WTC11 (cell line): ENCODE measurements around the gene WDR90. TPM values are rescaled to one million over a fixed set of nuclear protein-coding genes. Genes with fewer than 3 reads are reported as not detected.

ENCODE experiments used
- ATAC-seq: fragments of 200-7000 bp; cut with Tn5 transposase; 2 replicates; pipeline ENCODE4 v1.10.0; 2021; ENCODE audit warnings: mild to moderate bottlenecking, moderate library complexity
- CTCF ChIA-PET: fragments of 300-600 bp; sonication (Branson Sonifier 250); formaldehyde crosslinking; loops from one replicate; lab custom pipeline; 2021; ENCODE audit warnings: antibody characterized with exemption; lab: Charles Lee
- POLR2A ChIA-PET: fragments of 350-600 bp; sonication (Branson Sonifier 250); formaldehyde crosslinking; loops from one replicate; lab custom pipeline; 2021; ENCODE audit warnings: antibody characterized with exemption; lab: Charles Lee
- DNase-seq: peaks from one replicate; pipeline ENCODE4 v3.0.0; 2021; ENCODE audit warnings: low spot score
- H3K27ac Mint-ChIP-seq: 2 replicates; pipeline ENCODE4 v1.8.0; 2021; ENCODE audit warnings: mixed read lengths
- H3K27me3 Mint-ChIP-seq: 2 replicates; pipeline ENCODE4 v1.8.0; 2021; ENCODE audit warnings: low read depth, mild to moderate bottlenecking, moderate library complexity, mixed read lengths
- H3K36me3 Mint-ChIP-seq: 2 replicates; pipeline ENCODE4 v1.8.0; 2021; ENCODE audit warnings: mixed read lengths
- H3K4me1 Mint-ChIP-seq: 2 replicates; pipeline ENCODE4 v1.8.0; 2022; ENCODE audit warnings: mixed read lengths
- H3K4me3 Mint-ChIP-seq: 2 replicates; pipeline ENCODE4 v1.8.0; 2021; ENCODE audit warnings: mild to moderate bottlenecking, moderate library complexity, mixed read lengths
- H3K9me3 Mint-ChIP-seq: 2 replicates; pipeline ENCODE4 v1.8.0; 2021; ENCODE audit warnings: mixed read lengths
- AFF4 ChIP-seq: sonication (generic); formaldehyde crosslinking; IDR thresholded peaks from 2 replicates; pipeline ENCODE4 v1.8.1; 2023; ENCODE audit warnings: mild to moderate bottlenecking, missing genetic modification reagents, borderline replicate concordance
- ATF2 ChIP-seq: sonication (generic); formaldehyde crosslinking; IDR thresholded peaks from 2 replicates; pipeline ENCODE4 v1.8.1; 2022; ENCODE audit warnings: low read depth, missing genetic modification reagents, borderline replicate concordance
- NR2C2 ChIP-seq: sonication (generic); formaldehyde crosslinking; IDR thresholded peaks from 2 replicates; pipeline ENCODE4 v1.8.0; 2022; ENCODE audit warnings: mild to moderate bottlenecking, missing genetic modification reagents
- OVOL2 ChIP-seq: fragments of 250-450 bp; sonication (Bioruptor Pico); IDR thresholded peaks from 2 replicates; pipeline ENCODE4 v1.9.0; 2021; ENCODE audit warnings: mild to moderate bottlenecking, borderline replicate concordance
- SOX15 ChIP-seq: fragments of 250-450 bp; sonication (Bioruptor Pico); IDR thresholded peaks from 2 replicates; pipeline ENCODE4 v1.9.0; 2021; ENCODE audit warnings: mild to moderate bottlenecking
- TP53 ChIP-seq: sonication (generic); formaldehyde crosslinking; IDR thresholded peaks from 2 replicates; pipeline ENCODE4 v1.8.1; 2023; ENCODE audit warnings: mild to moderate bottlenecking, missing genetic modification reagents
- ZNF138 ChIP-seq: sonication (generic); formaldehyde crosslinking; conservative IDR thresholded peaks from 2 replicates; pipeline ENCODE4 v1.8.1; 2022; ENCODE audit warnings: mild to moderate bottlenecking, moderate library complexity, missing genetic modification reagents
- ZNF425 ChIP-seq: fragments of 250-450 bp; sonication (Bioruptor Pico); conservative IDR thresholded peaks from 2 replicates; pipeline ENCODE4 v1.9.0; 2021; ENCODE audit warnings: mild to moderate bottlenecking
- ZNF671 ChIP-seq: fragments of 250-450 bp; sonication (Bioruptor Pico); IDR thresholded peaks from 2 replicates; pipeline ENCODE4 v1.8.0; 2021; ENCODE audit warnings: mild to moderate bottlenecking
- total RNA-seq: library from RNA; stranded (reverse); gene quantifications from 3 replicates; pipeline ENCODE4 v1.2.3, GENCODE V29; 2021
- TF ChIP-seq, protein P1 (sequence below): sonication (generic); formaldehyde crosslinking; IDR thresholded peaks from 2 replicates; pipeline ENCODE4 v1.8.1; 2022; ENCODE audit warnings: low read depth, mild to moderate bottlenecking, moderate library complexity, missing genetic modification reagents, borderline replicate concordance
- TF ChIP-seq, protein P2 (sequence below): sonication (generic); formaldehyde crosslinking; IDR thresholded peaks from 2 replicates; pipeline ENCODE4 v1.8.1; 2023; ENCODE audit warnings: mild to moderate bottlenecking, moderate library complexity, missing genetic modification reagents

WDR90 gene
- total RNA-seq, 1 experiment from 2014 or later: 75.8 TPM

GRCh38 chr16:676565-676902 lies 27.4 kb downstream of the WDR90 start (continued):
- TF ChIP-seq ATF2 (CRISPR knock-in tag) (no peak), NR2C2 (no peak), SOX15 (CRISPR knock-in tag) (no peak)
- TF ChIP-seq, protein P1, sequence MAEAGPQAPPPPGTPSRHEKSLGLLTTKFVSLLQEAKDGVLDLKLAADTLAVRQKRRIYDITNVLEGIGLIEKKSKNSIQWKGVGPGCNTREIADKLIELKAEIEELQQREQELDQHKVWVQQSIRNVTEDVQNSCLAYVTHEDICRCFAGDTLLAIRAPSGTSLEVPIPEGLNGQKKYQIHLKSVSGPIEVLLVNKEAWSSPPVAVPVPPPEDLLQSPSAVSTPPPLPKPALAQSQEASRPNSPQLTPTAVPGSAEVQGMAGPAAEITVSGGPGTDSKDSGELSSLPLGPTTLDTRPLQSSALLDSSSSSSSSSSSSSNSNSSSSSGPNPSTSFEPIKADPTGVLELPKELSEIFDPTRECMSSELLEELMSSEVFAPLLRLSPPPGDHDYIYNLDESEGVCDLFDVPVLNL (CRISPR knock-in tag): no peak
- TF ChIP-seq, protein P2, sequence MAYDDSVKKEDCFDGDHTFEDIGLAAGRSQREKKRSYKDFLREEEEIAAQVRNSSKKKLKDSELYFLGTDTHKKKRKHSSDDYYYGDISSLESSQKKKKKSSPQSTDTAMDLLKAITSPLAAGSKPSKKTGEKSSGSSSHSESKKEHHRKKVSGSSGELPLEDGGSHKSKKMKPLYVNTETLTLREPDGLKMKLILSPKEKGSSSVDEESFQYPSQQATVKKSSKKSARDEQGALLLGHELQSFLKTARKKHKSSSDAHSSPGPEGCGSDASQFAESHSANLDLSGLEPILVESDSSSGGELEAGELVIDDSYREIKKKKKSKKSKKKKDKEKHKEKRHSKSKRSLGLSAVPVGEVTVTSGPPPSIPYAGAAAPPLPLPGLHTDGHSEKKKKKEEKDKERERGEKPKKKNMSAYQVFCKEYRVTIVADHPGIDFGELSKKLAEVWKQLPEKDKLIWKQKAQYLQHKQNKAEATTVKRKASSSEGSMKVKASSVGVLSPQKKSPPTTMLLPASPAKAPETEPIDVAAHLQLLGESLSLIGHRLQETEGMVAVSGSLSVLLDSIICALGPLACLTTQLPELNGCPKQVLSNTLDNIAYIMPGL: no peak

DNA sequence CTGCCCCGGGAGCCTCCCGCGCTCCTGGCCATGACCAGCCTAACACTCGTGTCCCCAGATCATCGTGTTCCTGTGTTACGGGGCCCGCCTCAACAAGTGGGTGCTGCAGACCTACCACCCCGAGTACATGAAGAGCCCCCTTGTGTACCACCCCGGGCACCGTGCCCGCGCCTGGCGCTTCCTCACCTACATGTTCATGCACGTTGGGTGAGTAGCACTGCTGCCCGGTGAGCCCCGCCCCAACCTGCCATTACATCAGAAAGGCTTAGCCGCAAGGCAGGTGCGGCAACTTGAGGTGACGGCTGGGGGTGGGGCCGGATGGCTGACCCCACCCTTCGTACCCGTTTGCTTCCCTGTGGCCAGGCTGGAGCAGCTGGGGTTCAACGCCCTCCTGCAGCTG lies 27.7 kb downstream of the WDR90 start:
- Mint-ChIP-seq H3K4me1 (peaks cover 24% of the 10 kb centered on the region), H3K27ac (no peak overlapping the region), H3K9me3 (no peaks in the 10 kb centered on the region), H3K36me3 (peaks cover 14% of the 10 kb centered on the region), H3K4me3 (no peak overlapping the region; the same call in 1 of the 2 replicates), H3K27me3 (no peaks in the 10 kb centered on the region)
- no peak for ATAC-seq
- CTCF ChIA-PET: interaction anchor here (0.5 to 2.8 kb wide), 8 partner anchors 9 to 1240 kb away, joined by 3 to 11 read pairs (median 6); partner anchors contain the start of gene RHOT2
- no peak for TF ChIP-seq ZNF425
- no peak for TF ChIP-seq ZNF138
- TF ChIP-seq AFF4 (CRISPR knock-in tag): no peak
- no peak for TF ChIP-seq OVOL2 (CRISPR knock-in tag)
- TF ChIP-seq ZNF671 (CRISPR knock-in tag): no peak
- TF ChIP-seq TP53 (CRISPR knock-in tag): no peak
- POLR2A ChIA-PET: interaction anchor here (1.1 kb wide), 1 partner anchor 92 kb away, joined by 3 read pairs; no protein-coding TSS in a partner anchor
- DNase-seq: no peak
